ENCODE data around the gene C1QTNF6.
A peak's percentile ranks its signal among the peaks of the same experiment; 100 is the strongest.

Gene C1QTNF6

DNA sequence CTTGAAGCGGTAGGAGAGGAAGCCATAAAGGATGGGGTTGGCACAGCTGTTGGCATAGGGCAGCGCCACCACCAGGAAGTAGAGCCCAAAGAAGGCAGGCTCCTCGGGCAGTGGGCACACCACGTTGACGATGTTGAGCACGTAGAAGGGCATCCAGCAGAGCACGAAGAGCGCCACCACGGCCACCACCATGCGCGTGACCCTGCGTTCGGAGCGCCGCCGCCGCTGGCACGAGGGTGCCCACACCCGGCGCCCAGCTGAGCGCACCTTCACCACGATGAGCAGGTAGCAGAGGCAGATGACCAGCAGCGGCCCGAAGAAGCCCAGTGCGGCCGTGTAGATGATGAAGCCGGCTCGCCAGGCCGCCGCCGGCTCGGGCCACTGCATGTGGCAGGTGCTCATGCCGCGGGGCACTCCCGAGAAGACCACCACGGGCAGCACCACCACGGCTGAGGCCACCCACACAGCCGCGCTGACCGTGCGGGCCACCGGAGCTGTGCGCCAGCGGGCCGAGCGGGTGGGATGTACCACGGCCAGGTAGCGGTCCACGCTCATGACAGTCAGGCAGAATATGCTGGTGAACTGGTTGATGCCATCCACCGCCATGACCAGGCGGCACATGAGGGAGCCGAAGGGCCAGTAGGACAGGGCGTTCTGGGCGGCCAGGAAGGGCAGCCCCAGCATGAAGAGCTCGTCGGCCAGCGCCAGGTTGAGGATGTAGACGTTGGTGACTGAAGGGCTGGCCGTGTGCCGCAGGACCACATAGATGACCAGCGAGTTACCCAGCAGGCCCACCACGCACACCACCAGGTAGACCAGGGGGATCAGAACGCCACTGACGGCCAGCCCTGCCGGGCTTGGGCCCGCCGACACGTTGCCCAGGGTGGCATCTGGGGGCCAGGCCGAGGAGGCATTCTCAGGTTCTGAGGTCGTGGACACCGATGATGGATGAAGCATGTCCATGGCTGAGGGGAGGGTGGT lies 19.1 kb upstream of the C1QTNF6 start:
- Histone ChIP-seq H3K4me3 (ENCODE audit: low read depth, low read length) (no peak overlapping the region), H3K4me1 (ENCODE audit: control insufficient read depth, insufficient read depth, low read length) (no peaks in the 10 kb centered on the region), H3K36me3 (ENCODE audit: control insufficient read depth in 2 of 2, insufficient read depth in 1 of 2, low read length in 2 of 2) (no peaks in the 10 kb centered on the region), H3K27ac (ENCODE audit: extremely low read depth, low read depth, low read length) (no peak overlapping the region), H3K9me3 (ENCODE audit: control insufficient read depth, insufficient read depth, low read depth, low read length) (no peaks in the 10 kb centered on the region)
- POLR2A ChIA-PET: no interaction called here
- CTCF ChIA-PET: interaction anchor here (0.6 to 1.9 kb wide), 3 partner anchors 8 to 248 kb away, joined by 3 to 11 read pairs (median 4); no protein-coding TSS in a partner anchor
- TF ChIP-seq ZNF10 (tag by site-specific recombination; IDR thresholded peaks at IDR 0.05): no peak
- TF ChIP-seq, protein P1, sequence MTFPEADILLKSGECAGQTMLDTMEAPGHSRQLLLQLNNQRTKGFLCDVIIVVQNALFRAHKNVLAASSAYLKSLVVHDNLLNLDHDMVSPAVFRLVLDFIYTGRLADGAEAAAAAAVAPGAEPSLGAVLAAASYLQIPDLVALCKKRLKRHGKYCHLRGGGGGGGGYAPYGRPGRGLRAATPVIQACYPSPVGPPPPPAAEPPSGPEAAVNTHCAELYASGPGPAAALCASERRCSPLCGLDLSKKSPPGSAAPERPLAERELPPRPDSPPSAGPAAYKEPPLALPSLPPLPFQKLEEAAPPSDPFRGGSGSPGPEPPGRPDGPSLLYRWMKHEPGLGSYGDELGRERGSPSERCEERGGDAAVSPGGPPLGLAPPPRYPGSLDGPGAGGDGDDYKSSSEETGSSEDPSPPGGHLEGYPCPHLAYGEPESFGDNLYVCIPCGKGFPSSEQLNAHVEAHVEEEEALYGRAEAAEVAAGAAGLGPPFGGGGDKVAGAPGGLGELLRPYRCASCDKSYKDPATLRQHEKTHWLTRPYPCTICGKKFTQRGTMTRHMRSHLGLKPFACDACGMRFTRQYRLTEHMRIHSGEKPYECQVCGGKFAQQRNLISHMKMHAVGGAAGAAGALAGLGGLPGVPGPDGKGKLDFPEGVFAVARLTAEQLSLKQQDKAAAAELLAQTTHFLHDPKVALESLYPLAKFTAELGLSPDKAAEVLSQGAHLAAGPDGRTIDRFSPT (tag by site-specific recombination; IDR thresholded peaks at IDR 0.05): 0 out of 2 replicates have a peak, but pooled peaks have one; percentile 16

DNA sequence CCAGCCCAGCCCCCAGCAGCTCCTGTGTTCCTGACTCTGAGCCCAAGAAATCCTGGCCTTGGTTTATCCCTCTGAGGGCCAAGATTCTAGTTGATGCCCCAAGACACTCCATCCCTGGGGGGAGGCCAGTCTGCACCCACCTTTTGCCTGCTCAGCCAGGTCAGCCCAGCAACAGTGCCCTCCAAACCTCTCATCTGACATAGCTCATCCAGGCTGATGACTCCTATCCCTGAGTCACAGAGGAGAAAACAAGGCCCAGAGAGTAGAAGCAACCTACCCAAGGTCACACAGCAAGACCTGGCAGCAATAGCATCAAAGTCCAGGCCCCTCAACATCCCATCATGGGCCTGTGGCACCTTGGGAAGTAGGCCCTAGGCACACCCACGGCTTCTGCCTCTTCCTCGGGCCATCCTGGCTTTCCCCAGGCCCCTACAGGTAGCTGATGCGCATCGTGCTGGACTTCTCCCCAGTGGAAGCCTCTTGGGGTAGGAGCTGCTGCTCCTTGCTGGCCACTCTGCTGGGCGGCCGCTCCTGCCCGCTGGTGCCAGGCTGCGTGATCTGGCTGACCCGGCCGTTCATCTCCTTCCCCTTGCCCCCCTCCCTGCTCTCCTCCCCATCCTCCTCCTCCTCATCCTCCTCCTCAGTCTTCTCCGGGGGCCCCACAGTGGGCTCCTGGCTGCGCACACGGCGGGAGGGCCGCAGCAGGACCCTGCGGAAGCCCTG lies 18.2 kb upstream of the C1QTNF6 start:
- CTCF ChIA-PET: interaction anchor here (0.6 to 1.9 kb wide), 7 partner anchors 9 to 337 kb away, joined by 3 to 11 read pairs (median 5); no protein-coding TSS in a partner anchor
- Histone ChIP-seq H3K27ac (ENCODE audit: extremely low read depth, low read depth, low read length) (no peak overlapping the region), H3K4me3 (ENCODE audit: low read depth, low read length) (no peak overlapping the region), H3K9me3 (ENCODE audit: control insufficient read depth, insufficient read depth, low read depth, low read length) (no peaks in the 10 kb centered on the region), H3K4me1 (ENCODE audit: control insufficient read depth, insufficient read depth, low read length) (no peaks in the 10 kb centered on the region), H3K36me3 (ENCODE audit: control insufficient read depth in 2 of 2, insufficient read depth in 1 of 2, low read length in 2 of 2) (no peaks in the 10 kb centered on the region)
- TF ChIP-seq ZNF768 (tag by site-specific recombination; IDR thresholded peaks at IDR 0.05) (0 out of 2 replicates have a peak, but pooled peaks have one; percentile 28), REPIN1 (tag by site-specific recombination; IDR thresholded peaks at IDR 0.05; ENCODE audit: low read depth) (no peak), ZNF274 (IDR thresholded peaks at IDR 0.05; ENCODE audit: low read length) (no peak), ZNF274 (tag by site-specific recombination; IDR thresholded peaks at IDR 0.05; ENCODE audit: borderline replicate concordance) (no peak)
- POLR2A ChIA-PET: no interaction called here

DNA sequence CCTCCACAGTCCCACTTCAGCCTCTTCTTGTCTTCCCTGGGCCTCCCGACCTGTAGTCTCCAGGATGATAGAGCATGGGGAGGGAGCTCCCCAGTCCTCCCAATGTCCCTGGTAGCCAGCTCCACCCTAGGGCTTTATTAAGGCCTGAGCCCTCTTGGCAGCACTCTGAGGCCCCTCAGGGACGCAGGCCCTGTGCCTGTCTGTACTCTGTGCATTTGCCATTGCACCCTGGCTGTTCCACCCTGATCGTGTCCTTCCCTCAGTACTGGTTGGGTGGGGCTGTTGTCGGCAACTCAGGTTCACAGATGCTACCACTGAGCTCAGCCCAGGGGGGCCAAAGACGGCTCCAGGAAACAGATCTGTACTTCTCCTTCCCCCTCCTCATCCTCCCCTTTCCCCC lies 17.0 kb upstream of the C1QTNF6 start:
- H3K4me3 ChIP-seq (ENCODE audit: low read depth, low read length): no peak overlapping the region
- no peak for TF ChIP-seq ZNF548 (tag by site-specific recombination; IDR thresholded peaks at IDR 0.05)
- no peak for TF ChIP-seq KLF9 (tag by site-specific recombination; IDR thresholded peaks at IDR 0.05; ENCODE audit: low read depth)
- TF ChIP-seq, protein P2, sequence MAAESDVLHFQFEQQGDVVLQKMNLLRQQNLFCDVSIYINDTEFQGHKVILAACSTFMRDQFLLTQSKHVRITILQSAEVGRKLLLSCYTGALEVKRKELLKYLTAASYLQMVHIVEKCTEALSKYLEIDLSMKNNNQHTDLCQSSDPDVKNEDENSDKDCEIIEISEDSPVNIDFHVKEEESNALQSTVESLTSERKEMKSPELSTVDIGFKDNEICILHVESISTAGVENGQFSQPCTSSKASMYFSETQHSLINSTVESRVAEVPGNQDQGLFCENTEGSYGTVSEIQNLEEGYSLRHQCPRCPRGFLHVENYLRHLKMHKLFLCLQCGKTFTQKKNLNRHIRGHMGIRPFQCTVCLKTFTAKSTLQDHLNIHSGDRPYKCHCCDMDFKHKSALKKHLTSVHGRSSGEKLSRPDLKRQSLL (tag by site-specific recombination; IDR thresholded peaks at IDR 0.05): peak; percentile 45; the same call in 1 of the 2 replicates
- no peak overlapping the region for H3K27ac ChIP-seq (ENCODE audit: extremely low read depth, low read depth, low read length)
- ChIA-PET POLR2A (no interaction called here), CTCF (interaction anchor here (0.6 to 1.9 kb wide), 6 partner anchors 28 to 335 kb away, joined by 3 to 11 read pairs (median 4); no protein-coding TSS in a partner anchor)
- H3K36me3 ChIP-seq (ENCODE audit: control insufficient read depth in 2 of 2, insufficient read depth in 1 of 2, low read length in 2 of 2): no peaks in the 10 kb centered on the region
- H3K4me1 ChIP-seq (ENCODE audit: control insufficient read depth, insufficient read depth, low read length): no peaks in the 10 kb centered on the region
- H3K9me3 ChIP-seq (ENCODE audit: control insufficient read depth, insufficient read depth, low read depth, low read length): no peaks in the 10 kb centered on the region

DNA sequence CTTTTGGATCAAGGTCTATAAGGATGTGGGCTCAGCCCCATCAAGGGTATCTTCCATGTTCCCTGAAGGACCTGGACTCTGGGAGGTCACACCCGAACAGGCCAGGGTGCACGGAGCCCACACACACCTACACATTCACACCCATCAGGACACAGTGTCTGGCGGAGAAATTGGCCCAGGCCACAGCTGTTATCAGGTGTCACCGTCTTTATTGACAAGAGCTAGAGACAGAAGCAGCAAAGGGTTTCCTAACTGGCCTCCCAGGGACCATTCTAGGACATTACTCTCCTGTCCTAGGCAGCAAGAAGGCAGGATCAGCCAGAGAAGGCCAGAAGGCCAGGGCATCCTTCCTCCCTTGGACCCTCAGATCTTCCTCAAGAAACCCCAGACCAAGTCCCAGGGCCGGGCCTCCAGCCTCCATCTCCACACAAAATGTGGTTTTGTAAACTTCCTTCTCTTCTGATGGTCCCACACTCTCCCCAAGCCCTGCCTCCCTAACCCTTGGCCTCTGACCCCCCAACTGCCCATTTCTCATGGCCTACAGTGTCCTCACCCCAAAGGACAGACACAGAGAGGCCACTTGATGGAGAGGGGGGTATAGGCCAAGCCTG lies 16.1 kb upstream of the C1QTNF6 start:
- H3K36me3 ChIP-seq (ENCODE audit: control insufficient read depth in 2 of 2, insufficient read depth in 1 of 2, low read length in 2 of 2): no peaks in the 10 kb centered on the region
- H3K4me3 ChIP-seq (ENCODE audit: low read depth, low read length): no peak overlapping the region
- ChIA-PET POLR2A (no interaction called here), CTCF (interaction anchor here (1.6 kb wide), 1 partner anchor 57 kb away, joined by 3 read pairs; no protein-coding TSS in a partner anchor)
- no peaks in the 10 kb centered on the region for H3K9me3 ChIP-seq (ENCODE audit: control insufficient read depth, insufficient read depth, low read depth, low read length)
- H3K4me1 ChIP-seq (ENCODE audit: control insufficient read depth, insufficient read depth, low read length): no peaks in the 10 kb centered on the region
- H3K27ac ChIP-seq (ENCODE audit: extremely low read depth, low read depth, low read length): no peak overlapping the region
- no peak for TF ChIP-seq ZNF777 (tag by site-specific recombination; IDR thresholded peaks at IDR 0.05; ENCODE audit: borderline replicate concordance)
- TF ChIP-seq ZNF174 (tag by site-specific recombination; IDR thresholded peaks at IDR 0.05): no peak
- no peak for TF ChIP-seq KLF8 (tag by site-specific recombination; IDR thresholded peaks at IDR 0.05)
- TF ChIP-seq SP2 (tag by site-specific recombination; IDR thresholded peaks at IDR 0.05): no peak
- no peak for TF ChIP-seq ZNF776 (tag by site-specific recombination; IDR thresholded peaks at IDR 0.05; ENCODE audit: borderline replicate concordance)
- TF ChIP-seq, protein P3, sequence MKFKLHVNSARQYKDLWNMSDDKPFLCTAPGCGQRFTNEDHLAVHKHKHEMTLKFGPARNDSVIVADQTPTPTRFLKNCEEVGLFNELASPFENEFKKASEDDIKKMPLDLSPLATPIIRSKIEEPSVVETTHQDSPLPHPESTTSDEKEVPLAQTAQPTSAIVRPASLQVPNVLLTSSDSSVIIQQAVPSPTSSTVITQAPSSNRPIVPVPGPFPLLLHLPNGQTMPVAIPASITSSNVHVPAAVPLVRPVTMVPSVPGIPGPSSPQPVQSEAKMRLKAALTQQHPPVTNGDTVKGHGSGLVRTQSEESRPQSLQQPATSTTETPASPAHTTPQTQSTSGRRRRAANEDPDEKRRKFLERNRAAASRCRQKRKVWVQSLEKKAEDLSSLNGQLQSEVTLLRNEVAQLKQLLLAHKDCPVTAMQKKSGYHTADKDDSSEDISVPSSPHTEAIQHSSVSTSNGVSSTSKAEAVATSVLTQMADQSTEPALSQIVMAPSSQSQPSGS (tag by site-specific recombination; IDR thresholded peaks at IDR 0.05; ENCODE audit: low read depth): no peak
- TF ChIP-seq, protein P4, sequence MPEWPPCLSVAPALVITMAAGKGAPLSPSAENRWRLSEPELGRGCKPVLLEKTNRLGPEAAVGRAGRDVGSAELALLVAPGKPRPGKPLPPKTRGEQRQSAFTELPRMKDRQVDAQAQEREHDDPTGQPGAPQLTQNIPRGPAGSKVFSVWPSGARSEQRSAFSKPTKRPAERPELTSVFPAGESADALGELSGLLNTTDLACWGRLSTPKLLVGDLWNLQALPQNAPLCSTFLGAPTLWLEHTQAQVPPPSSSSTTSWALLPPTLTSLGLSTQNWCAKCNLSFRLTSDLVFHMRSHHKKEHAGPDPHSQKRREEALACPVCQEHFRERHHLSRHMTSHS (tag by site-specific recombination; IDR thresholded peaks at IDR 0.05): no peak
- TF ChIP-seq ZNF184 (tag by site-specific recombination; IDR thresholded peaks at IDR 0.05): no peak
- TF ChIP-seq ZNF530 (tag by site-specific recombination; IDR thresholded peaks at IDR 0.05; ENCODE audit: low read depth): no peak
- no peak for TF ChIP-seq ZNF792 (tag by site-specific recombination; IDR thresholded peaks at IDR 0.05)
